ENCODE data around the gene RAP1GAP2. TPM values are rescaled to one million over a fixed set of nuclear protein-coding genes. Genes with fewer than 3 reads are reported as not detected.

Gene RAP1GAP2
- total and polyA plus RNA-seq, 2 of the 8 experiments (the other 6 are each of a cell fraction or from before 2014, with no cell fraction given) = 24.0 to 63.8 TPM

DNA sequence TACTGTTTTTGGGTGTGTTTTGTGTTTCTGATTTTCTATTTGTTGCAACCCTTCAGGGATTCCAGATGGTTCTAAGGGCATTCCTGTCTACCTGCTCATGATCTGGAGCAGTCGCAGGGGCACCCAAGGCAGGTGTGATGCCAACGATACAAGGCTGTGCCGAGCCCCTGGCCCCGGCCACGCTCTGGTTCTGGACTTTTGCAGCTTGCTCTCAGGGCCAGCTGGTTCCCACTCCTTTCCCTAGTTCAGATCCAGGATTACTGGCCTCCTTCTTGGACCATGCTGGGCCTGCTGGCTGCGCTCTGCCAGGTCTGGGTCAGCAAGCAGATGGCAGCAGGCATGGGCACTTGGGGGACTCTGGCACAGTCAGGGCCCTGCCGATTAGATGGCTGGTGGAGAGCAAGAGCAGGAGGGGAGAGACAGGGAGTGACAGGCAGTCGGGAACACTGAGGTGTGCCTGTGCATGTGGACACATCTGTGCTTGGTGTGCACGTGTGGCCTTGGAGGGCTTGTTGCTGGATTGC, 15.2 kb upstream of the RAP1GAP2 start (continued):
- TF ChIP-seq RBBP5 (IDR thresholded peaks at IDR 0.05; ENCODE audit: borderline replicate concordance, low read depth, low read length) = no peak
- TF ChIP-seq, protein P1, sequence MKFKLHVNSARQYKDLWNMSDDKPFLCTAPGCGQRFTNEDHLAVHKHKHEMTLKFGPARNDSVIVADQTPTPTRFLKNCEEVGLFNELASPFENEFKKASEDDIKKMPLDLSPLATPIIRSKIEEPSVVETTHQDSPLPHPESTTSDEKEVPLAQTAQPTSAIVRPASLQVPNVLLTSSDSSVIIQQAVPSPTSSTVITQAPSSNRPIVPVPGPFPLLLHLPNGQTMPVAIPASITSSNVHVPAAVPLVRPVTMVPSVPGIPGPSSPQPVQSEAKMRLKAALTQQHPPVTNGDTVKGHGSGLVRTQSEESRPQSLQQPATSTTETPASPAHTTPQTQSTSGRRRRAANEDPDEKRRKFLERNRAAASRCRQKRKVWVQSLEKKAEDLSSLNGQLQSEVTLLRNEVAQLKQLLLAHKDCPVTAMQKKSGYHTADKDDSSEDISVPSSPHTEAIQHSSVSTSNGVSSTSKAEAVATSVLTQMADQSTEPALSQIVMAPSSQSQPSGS (IDR thresholded peaks at IDR 0.05; ENCODE audit: low read length) = no peak
- TF ChIP-seq SP1 (IDR thresholded peaks at IDR 0.05; ENCODE audit: low read depth, low read length) = no peak
